Islet precursor cell (in vitro differentiated cells): ENCODE results near the gene CTNND2.
"Not testable (repeated sequence)": the region's sequence is repeated elsewhere in the genome, so short reads cannot be mapped to it uniquely, and the experiment has no call there.

Source experiments
- DNase-seq: peaks from one replicate; pipeline ENCODE4 v3.0.0-alpha.2; 2018

CTNND2 gene

GRCh38 chr5:11383506-11384095 lies 520.6 kb downstream of the CTNND2 start:
- no peak for DNase-seq

DNA sequence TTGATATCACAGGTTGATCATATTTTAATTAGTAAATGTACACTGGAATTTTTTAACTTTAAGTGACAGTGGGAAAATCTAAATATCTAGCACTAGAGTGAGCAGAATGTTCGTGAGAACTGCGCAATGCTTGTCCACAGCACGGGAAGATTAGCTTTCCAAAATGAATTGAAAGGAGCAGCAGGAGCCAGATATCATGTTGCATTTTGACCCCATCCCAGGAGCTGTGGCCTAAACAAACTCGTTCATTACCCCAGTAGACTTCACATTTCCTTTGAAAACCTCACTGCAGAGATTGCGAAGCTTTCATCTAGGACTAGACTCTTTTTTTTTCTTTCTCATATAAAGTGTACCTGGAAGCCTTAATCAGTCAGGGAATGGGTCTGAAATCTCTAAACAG lies 525.8 kb downstream of the CTNND2 start:
- DNase-seq, result no peak

GRCh38 chr5:11377896-11378295 lies 526.4 kb downstream of the CTNND2 start:
- DNase-seq, result peak; percentile 81

DNA sequence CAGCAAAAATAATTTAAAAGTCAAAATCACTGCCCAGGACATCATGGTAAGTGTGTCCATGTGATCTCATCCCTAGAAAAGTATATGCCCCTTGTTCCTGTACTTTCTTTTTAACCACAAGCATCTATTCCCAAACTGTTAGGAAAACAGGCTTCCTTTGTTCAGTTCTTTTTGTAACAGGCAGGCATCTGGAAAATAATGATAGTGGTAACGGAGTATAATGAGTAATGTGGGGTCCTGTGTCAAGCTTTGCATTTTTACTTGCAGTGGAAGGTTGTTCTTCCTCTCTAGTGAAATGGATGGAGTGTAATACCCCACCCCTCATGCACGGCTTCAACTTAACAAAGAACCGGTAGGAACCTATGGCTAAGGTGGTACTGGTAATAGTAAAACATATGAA lies 532.1 kb downstream of the CTNND2 start:
- DNase-seq, result no peak

- no peak for DNase-seq
Measured at GRCh38 chr5:11371021-11371420, 533.2 kb downstream of the CTNND2 start.

DNA sequence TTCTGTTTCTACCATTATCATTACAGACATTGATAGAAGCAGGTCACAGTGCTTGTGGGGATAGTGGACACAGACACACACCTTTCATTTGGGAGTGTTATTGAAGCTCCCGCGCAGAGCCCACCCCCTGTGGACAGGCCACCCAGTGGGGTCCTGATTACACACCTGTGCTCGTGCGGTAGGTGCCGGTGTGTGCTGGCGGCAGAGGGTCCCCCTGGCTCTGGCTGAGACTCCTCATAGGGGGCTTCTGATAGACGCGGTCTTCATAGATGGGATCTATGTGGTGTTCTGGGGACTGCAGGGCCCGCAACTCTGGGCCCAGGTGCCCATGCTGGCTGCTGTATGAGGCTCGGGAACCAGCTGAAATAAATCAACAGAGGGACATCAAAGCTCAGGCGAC lies 539.7 kb downstream of the CTNND2 start:
- no peak for DNase-seq

GRCh38 chr5:11363631-11364178 lies 540.5 kb downstream of the CTNND2 start:
- no peak for DNase-seq

GRCh38 chr5:11361768-11362167 lies 542.5 kb downstream of the CTNND2 start:
- no peak for DNase-seq

- no peak for DNase-seq
Measured at GRCh38 chr5:11357928-11358327, 546.3 kb downstream of the CTNND2 start.

DNA sequence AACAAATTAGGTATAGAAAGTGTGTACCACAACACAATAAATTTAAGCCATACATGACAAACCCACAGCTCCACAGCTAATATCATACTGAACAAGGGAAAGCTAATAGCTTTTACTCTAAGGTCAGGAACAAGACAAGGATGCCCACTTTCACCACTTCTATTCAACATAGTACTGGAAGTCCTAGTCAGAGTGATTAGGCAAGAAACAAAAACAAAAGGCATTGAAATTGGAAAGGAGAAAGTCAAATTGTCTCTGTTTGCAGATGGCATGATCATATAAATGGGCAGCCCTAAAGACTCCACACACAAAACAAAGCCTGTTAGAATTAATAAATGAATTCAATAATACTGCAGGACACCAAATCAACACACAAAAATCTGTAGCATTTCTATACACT lies 548.8 kb downstream of the CTNND2 start:
- no peak for DNase-seq

DNA sequence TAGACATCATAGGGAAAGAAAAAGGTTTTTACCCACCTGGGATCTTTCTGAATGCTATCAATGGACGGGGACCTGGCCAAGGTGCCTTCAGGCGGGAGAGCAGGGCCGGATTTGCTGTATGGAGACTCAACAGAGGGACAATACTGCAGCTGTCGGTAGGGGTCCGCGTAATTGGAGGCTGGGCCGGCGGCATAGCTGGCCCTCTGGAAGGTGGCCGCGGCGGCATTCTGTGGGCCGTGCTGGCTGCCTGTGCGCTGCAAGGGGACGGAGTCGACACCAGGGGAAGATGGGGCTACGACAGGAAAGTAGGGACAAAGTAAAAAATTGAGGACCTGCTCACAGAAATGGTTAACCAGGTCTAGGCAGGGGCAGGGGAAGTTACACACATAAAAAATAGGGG lies 557.9 kb downstream of the CTNND2 start:
- peak; percentile 60 for DNase-seq

DNA sequence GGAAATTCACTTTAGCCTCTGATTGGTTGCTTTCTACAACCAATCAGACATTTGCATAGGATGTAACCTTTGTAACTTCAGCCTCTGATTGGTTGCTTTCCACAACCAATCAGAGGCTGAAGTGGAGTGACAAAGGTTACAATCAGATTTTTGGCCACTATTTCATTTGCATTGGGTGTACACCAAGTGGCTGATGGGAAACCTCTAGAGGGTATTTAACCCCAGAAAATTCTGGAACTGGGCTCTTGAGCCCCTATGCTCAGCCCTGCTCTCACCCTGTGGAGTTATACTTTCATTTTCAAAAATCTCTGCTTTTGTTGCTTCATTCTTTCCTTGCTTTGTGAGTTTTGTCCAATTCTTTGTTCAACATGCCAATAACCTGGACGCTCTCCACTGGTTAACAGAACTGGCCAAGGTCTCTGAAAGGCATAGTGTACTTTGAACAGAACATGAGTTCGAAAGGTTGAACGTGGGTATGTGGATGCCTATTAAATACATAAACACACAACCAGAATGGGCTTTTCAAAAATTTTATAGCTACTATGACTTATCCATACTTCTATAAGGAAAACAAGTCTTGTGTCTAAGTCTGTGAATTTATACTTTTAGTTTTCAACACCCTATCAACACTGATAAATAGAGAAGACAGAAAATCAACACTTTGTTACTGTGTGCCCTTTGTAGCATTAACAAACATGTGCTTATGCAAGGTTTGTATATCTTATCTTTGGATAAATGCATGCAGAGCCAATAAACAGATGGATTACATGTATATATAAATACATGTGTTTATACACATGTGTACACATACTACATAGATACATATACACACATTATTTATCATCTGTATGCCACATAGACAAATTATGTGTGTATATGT lies 568.1 kb downstream of the CTNND2 start:
- DNase-seq, result no peak

GRCh38 chr5:11334404-11334803 lies 569.8 kb downstream of the CTNND2 start:
- DNase-seq, result no peak

DNA sequence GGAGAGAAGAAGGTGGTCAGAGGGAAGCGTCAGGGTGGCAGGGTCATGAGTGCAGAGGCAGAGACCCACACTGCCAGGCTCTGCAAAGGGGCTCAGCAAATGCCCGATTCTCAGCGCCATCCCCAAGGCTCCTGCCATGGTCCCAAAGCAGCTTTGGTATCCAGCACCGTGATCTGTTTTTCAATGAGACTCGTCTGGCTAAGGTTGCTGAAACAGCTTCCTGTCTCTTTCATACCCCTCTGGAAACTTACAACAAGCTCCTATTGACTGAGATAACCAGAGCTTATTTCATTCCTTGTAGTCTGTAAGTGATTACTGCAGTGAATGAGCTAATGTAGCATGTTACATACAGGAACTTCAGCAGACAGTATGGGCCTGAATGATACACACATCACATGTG lies 574.6 kb downstream of the CTNND2 start:
- no peak for DNase-seq

DNA sequence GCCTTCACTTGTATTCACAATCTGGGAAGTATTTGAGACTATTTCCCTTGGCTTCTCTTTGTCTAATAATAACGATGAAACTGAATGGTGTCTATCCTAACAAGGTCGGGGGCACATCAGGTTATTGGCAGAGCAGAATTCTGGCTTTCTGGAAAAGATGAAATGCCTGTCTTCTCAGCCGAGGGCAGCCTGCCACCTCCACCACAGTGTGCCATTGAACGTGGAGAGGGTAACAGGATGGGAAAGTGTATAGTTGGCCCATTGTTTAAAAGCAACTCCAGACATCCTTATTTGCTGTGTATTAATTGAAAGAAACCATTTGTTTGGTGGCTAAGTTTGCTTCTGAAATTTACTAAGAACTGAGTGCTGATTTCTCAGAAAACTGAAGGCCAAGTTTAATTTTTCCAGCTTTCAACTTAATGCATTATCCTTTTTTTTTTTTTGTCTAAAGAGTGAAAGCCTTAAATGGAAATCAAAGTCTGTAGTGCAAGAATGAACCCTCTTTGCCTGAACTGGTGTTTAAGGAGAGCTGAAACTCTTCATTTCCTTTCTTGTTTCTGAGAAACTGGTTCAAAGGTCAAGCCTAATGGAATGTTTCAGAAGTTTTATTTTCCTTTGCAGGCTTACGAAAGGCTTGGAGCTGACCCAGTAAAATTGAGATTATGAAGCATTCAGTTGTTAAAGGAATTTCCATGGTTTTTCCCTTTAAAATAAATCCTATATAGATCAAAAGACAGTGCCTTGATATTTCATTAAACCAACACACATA lies 579.5 kb downstream of the CTNND2 start:
- DNase-seq, result no peak

DNA sequence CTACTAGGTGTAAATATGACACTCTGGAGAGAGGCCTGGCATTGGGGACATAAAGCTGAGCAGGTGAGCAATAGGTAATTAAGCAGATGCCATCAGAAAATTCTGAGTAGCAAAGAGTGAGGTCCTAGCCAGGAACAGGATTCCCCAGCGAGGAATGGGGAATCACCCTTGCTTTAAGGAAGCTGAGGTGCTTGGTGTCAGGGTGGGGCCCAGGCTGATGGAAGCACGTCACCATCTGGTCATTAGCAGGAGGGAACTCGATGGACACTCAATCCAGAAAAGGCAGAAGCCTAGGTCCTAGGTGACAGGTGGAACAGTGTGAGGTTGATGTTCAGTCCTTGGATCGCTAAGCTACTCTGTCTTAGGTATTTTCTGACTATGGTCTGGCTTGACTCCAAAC lies 580.5 kb downstream of the CTNND2 start:
- no peak for DNase-seq

DNA sequence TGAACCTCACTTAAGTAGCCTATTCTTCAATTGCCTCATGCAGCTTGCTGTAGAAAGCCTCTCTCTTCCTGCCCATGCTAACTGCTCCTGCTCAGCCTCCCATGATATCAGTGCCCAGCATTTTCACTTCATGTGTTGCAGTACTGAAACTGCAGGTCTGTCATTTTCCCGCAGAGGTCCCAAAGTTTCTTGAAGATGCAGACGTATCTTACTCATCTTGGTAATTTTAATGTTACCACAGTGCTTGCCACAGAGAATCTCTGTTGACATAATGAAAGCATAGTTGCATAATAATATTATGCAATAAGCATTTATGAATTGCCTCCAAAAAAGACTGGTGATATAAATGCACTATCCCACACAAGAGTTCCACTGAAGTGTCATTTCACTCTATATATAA lies 582.1 kb downstream of the CTNND2 start:
- DNase-seq, result no peak

- peak; percentile 40 for DNase-seq
Measured at GRCh38 chr5:11319836-11320580, 584.2 kb downstream of the CTNND2 start.

- not testable (repeated sequence) for DNase-seq
Measured at GRCh38 chr5:11313694-11314093, 590.6 kb downstream of the CTNND2 start.

- DNase-seq, result no peak
Measured at GRCh38 chr5:11311731-11312130, 592.5 kb downstream of the CTNND2 start.

GRCh38 chr5:11311272-11311671 lies 593.0 kb downstream of the CTNND2 start:
- DNase-seq, result peak; percentile 32

DNA sequence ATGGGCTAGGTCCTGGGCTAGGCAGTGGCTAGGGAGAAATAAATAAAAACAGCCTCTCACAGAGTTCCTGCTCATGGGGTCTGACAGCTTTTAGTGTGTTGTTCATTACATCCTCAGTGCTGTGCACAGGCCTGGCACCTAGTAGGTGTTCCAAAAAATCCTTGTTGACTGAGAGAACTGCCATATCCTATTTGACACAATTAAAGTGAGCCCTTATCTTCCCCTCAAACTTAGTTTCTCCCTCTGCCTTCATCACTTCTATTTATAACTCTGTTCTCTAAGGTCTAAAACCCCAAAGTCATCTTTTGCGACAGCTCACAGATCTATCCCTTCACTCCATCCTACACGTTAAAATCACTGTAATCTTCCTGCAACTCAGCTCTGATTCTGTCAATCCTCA lies 594.1 kb downstream of the CTNND2 start:
- DNase-seq, result no peak

GRCh38 chr5:11306365-11306764 lies 597.9 kb downstream of the CTNND2 start:
- DNase-seq, result no peak
